Activated T-helper 1 cell treated with anti-CD3 and anti-CD28 coated beads, Interleukin-12 subunit alpha, Interleukin-12 subunit beta, Interleukin-2, Interleukin-4 antibody, amounts not matched to agents 30 ng/mL and 10 ng/mL and 1 ng/mL, durations not matched to agents 14 hours and 24 hours and 36 hours (primary cell): ENCODE data around the gene FRMD5. TPM values are rescaled to one million over a fixed set of nuclear protein-coding genes. Genes with fewer than 3 reads are reported as not detected.
A peak's percentile ranks its signal among the peaks of the same experiment; 100 is the strongest.
"Not testable (repeated sequence)": the region's sequence is repeated elsewhere in the genome, so short reads cannot be mapped to it uniquely, and the experiment has no call there.

Experiments
- DNase-seq: peaks from one replicate; pipeline ENCODE4 v3.0.0; 2021; ENCODE audit warnings: low spot score
- H3K27ac Mint-ChIP-seq: one replicate; pipeline ENCODE4 v1.8.0; 2021; ENCODE audit warnings: mild to moderate bottlenecking, mixed read lengths
- H3K27me3 Mint-ChIP-seq: one replicate; pipeline ENCODE4 v1.8.0; 2022; ENCODE audit warnings: mild to moderate bottlenecking, moderate library complexity, mixed read lengths; ENCODE audit not compliant: insufficient read depth
- H3K36me3 Mint-ChIP-seq: one replicate; pipeline ENCODE4 v1.8.0; 2021; ENCODE audit warnings: low read depth, mixed read lengths
- H3K4me1 Mint-ChIP-seq: one replicate; pipeline ENCODE4 v1.8.0; 2021; ENCODE audit warnings: low read depth, mixed read lengths
- H3K4me3 Mint-ChIP-seq: one replicate; pipeline ENCODE4 v1.8.0; 2021; ENCODE audit warnings: mild to moderate bottlenecking, moderate library complexity, mixed read lengths
- H3K9me3 Mint-ChIP-seq: one replicate; pipeline ENCODE4 v1.8.0; 2021; ENCODE audit warnings: mixed read lengths
- intact Hi-C: fragments of 100-400 bp; cut with micrococcal nuclease; formaldehyde crosslinking; loops from one replicate; pipeline ENCODE4 v1.15.1; 2024
- total RNA-seq: library from RNA; stranded (reverse); gene quantifications from 2 replicates; pipeline ENCODE4 v1.2.3, GENCODE V29; 2022

Gene FRMD5
- total RNA-seq, 1 donor from 2014 or later: not detected

- intact Hi-C loops, H3K4me1 Mint-ChIP-seq: not testable (repeated sequence)
These were observed 194.8 kb downstream of the FRMD5 start for GRCh38 chr15:44000248-44000647.

GRCh38 chr15:43998607-43999006 is 196.5 kb downstream of the FRMD5 start:
- H3K4me1 Mint-ChIP-seq: no peaks in the 10 kb centered on the region
- H3K4me3 Mint-ChIP-seq: no peak overlapping the region
- H3K27me3 Mint-ChIP-seq: peaks cover 2% of the 10 kb centered on the region
- no peak overlapping the region for H3K27ac Mint-ChIP-seq
- intact Hi-C loops: no loop called here
- no peaks in the 10 kb centered on the region for H3K36me3 Mint-ChIP-seq
- no peaks in the 10 kb centered on the region for H3K9me3 Mint-ChIP-seq
- DNase-seq: no peak

More at GRCh38 chr15:44000248-44000647, 194.8 kb downstream of the FRMD5 start:
- not testable (repeated sequence) for DNase-seq, H3K9me3 Mint-ChIP-seq, H3K4me3 Mint-ChIP-seq, H3K36me3 Mint-ChIP-seq, H3K27me3 Mint-ChIP-seq, H3K27ac Mint-ChIP-seq

GRCh38 chr15:43991206-43991605 is 203.9 kb downstream of the FRMD5 start:
- Mint-ChIP-seq H3K27ac (no peak overlapping the region), H3K4me1 (no peaks in the 10 kb centered on the region), H3K4me3 (no peak overlapping the region), H3K9me3 (no peaks in the 10 kb centered on the region), H3K36me3 (no peaks in the 10 kb centered on the region), H3K27me3 (peaks cover 5% of the 10 kb centered on the region)
- no peak for DNase-seq
- intact Hi-C loops: no loop called here

GRCh38 chr15:43989938-43990337 is 205.1 kb downstream of the FRMD5 start:
- Mint-ChIP-seq H3K9me3 (no peaks in the 10 kb centered on the region), H3K27ac (no peak overlapping the region), H3K27me3 (peaks cover 8% of the 10 kb centered on the region), H3K4me3 (no peak overlapping the region), H3K36me3 (no peaks in the 10 kb centered on the region), H3K4me1 (no peaks in the 10 kb centered on the region)
- DNase-seq: no peak
- intact Hi-C loops: no loop called here

GRCh38 chr15:43988900-43989299 is 206.2 kb downstream of the FRMD5 start:
- intact Hi-C loops: no loop called here
- no peaks in the 10 kb centered on the region for H3K36me3 Mint-ChIP-seq
- H3K27me3 Mint-ChIP-seq: peaks cover 9% of the 10 kb centered on the region
- no peaks in the 10 kb centered on the region for H3K9me3 Mint-ChIP-seq
- H3K4me3 Mint-ChIP-seq: no peak overlapping the region
- H3K27ac Mint-ChIP-seq: no peak overlapping the region
- DNase-seq: no peak
- H3K4me1 Mint-ChIP-seq: no peaks in the 10 kb centered on the region

GRCh38 chr15:43987924-43988323 is 207.1 kb downstream of the FRMD5 start:
- Mint-ChIP-seq H3K27me3 (peaks cover 19% of the 10 kb centered on the region), H3K36me3 (no peaks in the 10 kb centered on the region), H3K4me1 (no peaks in the 10 kb centered on the region), H3K9me3 (no peaks in the 10 kb centered on the region), H3K27ac (no peak overlapping the region), H3K4me3 (no peak overlapping the region)
- DNase-seq: no peak
- intact Hi-C loops: no loop called here

GRCh38 chr15:43985976-43986680 is 208.9 kb downstream of the FRMD5 start:
- no peaks in the 10 kb centered on the region for H3K36me3 Mint-ChIP-seq
- H3K4me3 Mint-ChIP-seq: no peak overlapping the region
- no peaks in the 10 kb centered on the region for H3K9me3 Mint-ChIP-seq
- no peaks in the 10 kb centered on the region for H3K4me1 Mint-ChIP-seq
- H3K27me3 Mint-ChIP-seq: peaks cover 29% of the 10 kb centered on the region
- no peak overlapping the region for H3K27ac Mint-ChIP-seq
- no peak for DNase-seq
- intact Hi-C loops: no loop called here

GRCh38 chr15:43981576-43981975 is 213.5 kb downstream of the FRMD5 start:
- Mint-ChIP-seq H3K4me1 (peaks cover 14% of the 10 kb centered on the region), H3K27ac (no peak overlapping the region), H3K27me3 (peaks cover 27% of the 10 kb centered on the region), H3K9me3 (peaks cover 8% of the 10 kb centered on the region), H3K4me3 (no peak overlapping the region), H3K36me3 (peaks cover 2% of the 10 kb centered on the region)
- intact Hi-C loops: no loop called here
- DNase-seq: no peak

- Mint-ChIP-seq H3K9me3 (peaks cover 12% of the 10 kb centered on the region), H3K36me3 (peaks cover 2% of the 10 kb centered on the region), H3K27ac (peak overlapping the region; percentile 70), H3K4me3 (no peak overlapping the region), H3K27me3 (peaks cover 12% of the 10 kb centered on the region), H3K4me1 (peaks cover 41% of the 10 kb centered on the region)
- DNase-seq: peak; percentile 55
- intact Hi-C loops: loop anchor here (1.0 to 10.0 kb wide), 4 partner anchors 23 to 332 kb away; partner anchors contain the start of gene GOLM2
These were observed 217.8 kb downstream of the FRMD5 start for GRCh38 chr15:43977072-43977884.

- peaks cover 12% of the 10 kb centered on the region for H3K9me3 Mint-ChIP-seq
- H3K27ac Mint-ChIP-seq: peak overlapping the region; percentile 0
- H3K27me3 Mint-ChIP-seq: peaks cover 4% of the 10 kb centered on the region
- intact Hi-C loops: loop anchor here (2.0 to 10.0 kb wide), 2 partner anchors 309 to 333 kb away; partner anchors contain the start of gene GOLM2
- peaks cover 2% of the 10 kb centered on the region for H3K36me3 Mint-ChIP-seq
- H3K4me3 Mint-ChIP-seq: no peak overlapping the region
- no peak for DNase-seq
- peaks cover 41% of the 10 kb centered on the region for H3K4me1 Mint-ChIP-seq
These were observed 219.3 kb downstream of the FRMD5 start for GRCh38 chr15:43975770-43976169.

- H3K9me3 Mint-ChIP-seq: peaks cover 12% of the 10 kb centered on the region
- no peak overlapping the region for H3K27ac Mint-ChIP-seq
These were observed 219.7 kb downstream of the FRMD5 start for GRCh38 chr15:43975326-43975725.

GRCh38 chr15:43974852-43975251 is 220.2 kb downstream of the FRMD5 start:
- H3K4me1 Mint-ChIP-seq: peaks cover 41% of the 10 kb centered on the region
- DNase-seq: no peak
- intact Hi-C loops: loop anchor here (10.0 kb wide), 1 partner anchor 310 kb away; the partner anchor contains the start of gene GOLM2
- H3K4me3 Mint-ChIP-seq: no peak overlapping the region
- peaks cover 12% of the 10 kb centered on the region for H3K9me3 Mint-ChIP-seq
- H3K27me3 Mint-ChIP-seq: peaks cover 3% of the 10 kb centered on the region
- H3K27ac Mint-ChIP-seq: no peak overlapping the region
- peaks cover 2% of the 10 kb centered on the region for H3K36me3 Mint-ChIP-seq

More at GRCh38 chr15:43975326-43975725, 219.7 kb downstream of the FRMD5 start:
- intact Hi-C loops: loop anchor here (10.0 kb wide), 1 partner anchor 309 kb away; the partner anchor contains the start of gene GOLM2
- H3K4me1 Mint-ChIP-seq: peaks cover 41% of the 10 kb centered on the region
- peaks cover 2% of the 10 kb centered on the region for H3K36me3 Mint-ChIP-seq
- no peak for DNase-seq
- no peak overlapping the region for H3K4me3 Mint-ChIP-seq
- peaks cover 4% of the 10 kb centered on the region for H3K27me3 Mint-ChIP-seq
